Measurements from ENCODE around the gene FOXJ3.

The FOXJ3 gene

DNA sequence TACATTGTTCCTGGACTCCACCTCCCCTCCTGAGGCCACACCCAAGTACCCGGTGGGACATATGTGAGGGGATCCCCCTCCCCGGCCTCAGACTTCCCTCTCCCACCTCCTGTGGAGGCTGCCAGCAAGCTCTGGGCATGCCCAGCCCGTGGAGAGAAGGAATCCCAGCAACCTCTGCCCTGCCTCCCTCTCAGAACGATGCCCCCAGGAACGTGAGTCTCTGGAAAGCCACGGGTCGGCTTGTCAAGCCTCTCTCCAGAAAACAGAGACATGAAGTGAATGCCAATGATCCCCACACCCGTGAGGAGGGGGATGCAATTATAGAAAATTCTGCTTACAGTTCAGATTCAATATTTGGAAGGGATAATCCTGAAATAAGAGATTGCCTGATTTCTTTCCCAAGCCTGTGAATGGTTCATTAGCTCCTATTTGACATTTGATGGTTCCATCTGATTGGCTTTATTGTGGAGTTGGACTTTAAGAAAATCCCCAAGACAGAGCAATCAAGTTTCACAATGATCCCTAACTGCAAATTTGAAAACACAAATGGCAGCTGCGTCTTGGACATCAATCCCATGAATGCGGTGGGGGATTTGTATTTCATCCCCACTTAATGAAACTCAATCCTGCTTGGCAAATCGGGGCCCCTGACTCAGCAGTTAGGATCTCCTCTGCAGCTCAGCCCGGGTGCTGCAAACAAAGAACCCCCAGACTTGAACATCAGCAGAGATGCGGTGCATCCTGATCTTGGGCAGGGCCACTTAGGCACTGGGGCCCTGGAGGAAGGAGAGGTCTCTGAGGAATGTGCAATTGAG, 190.9 kb downstream of the FOXJ3 start:
- DNase-seq (ENCODE audit: low spot score) = no peak

DNA sequence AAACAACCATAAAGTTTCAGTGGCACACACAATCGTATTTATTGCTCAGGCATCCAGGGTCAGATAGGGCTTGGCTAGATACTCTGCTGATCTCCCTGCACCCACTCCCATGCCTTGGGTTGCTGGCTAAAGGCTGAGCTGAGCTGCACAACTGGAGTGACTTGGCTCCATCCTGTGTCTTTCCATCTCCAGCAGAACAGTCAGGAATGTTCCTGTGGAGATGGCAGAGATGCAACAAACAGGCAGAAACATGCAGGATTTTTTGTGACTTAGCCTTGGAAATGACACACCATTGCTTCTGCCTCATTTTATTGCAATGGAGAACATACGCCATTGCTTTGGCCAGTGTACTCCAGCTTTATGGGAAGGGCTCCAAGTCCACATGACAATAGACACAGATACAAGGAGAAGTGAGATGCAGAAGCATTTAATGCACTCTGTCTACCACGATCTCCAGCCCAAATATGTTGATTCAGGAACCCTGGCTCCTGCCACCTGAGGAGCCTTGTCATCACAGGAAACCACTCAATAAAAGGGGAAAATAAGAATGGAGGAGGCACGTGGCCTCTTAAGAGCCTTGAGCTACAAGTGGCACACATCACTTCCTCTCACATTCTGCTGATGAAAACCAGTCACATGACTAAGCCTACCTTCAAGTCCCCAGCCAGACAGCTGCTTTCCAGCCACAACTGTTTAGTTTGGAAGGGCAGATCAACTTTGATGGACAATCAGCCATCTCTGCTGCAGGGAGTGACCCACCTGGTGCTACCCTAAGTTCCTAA, 191.9 kb downstream of the FOXJ3 start:
- DNase-seq (ENCODE audit: low spot score) = no peak

DNA sequence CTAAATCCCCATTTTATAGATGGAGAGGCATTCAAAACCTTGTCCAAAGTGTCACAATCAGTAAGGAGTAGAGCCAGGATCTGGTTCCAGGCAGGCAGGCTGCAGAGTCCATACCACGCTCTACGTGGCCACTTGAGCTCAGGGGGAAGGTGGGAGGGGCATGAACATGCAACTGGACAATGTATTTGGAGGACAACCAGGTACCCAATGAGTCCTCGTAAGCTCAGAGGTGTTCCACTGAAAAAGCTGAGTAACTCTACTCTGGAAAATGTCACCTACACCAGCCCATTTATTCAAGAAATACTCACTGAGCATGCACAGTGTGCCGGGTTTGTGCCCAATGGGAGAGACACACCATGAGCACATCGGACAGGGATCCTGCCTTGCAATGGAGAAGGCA, 193.1 kb downstream of the FOXJ3 start:
- DNase-seq (ENCODE audit: low spot score) = no peak

DNA sequence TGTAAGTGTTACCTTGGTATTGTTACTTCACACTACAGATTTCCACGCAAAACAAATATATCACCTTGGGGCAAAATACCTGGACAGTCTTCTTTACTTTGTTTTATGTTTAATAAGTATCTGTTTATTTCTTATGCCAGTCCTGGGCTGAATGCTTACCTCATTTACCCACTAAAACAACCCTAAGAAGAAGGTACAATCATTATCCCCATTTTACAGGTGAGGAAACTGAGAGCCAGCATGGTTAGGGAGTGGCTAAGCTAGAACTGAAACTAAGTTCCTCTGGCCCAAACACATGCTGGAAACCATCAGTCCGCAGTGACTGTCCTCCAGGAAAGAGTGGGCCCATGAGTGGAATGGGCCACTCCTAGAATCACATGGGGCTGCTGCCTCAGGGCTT, 194.8 kb downstream of the FOXJ3 start:
- no peak for DNase-seq (ENCODE audit: low spot score)

DNA sequence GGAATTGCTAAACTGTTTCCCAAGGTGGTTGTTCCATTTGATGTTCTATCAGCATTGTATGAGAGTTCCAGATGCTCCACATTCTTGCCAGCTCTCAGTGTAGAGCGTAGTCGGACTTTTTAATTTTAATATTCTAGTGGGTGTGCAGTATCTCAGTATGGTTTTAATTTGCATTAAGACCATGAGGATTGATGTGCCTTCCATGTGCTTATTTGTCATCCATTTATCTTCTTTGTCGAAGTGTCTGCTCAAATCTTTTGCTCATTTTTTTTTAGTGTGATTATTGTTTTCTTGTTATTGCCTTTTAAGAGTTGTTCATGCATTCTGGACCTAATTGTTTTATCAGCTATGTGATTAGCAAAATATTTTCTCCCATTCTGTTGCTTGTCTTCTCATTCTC, 195.6 kb downstream of the FOXJ3 start:
- no peak for DNase-seq (ENCODE audit: low spot score)

DNA sequence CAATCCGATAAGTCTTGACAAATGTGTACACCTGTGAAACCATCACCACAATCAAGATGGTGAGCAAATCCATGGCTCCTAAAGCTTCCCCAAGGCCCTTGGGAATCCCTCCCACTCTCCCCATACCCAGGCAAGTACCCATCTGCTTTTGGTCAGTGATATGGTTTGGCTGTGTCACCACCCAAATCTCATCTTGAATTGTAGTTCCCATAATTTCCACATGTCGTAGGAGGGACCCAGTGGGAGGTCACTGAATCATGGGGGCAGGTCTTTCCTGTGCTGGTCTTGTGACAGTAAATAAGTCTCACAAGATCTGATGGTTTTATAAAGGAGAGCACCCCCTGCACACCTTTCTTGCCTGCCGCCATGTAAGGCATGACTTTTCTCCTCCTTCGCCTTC, 196.4 kb downstream of the FOXJ3 start:
- DNase-seq (ENCODE audit: low spot score) = no peak

DNA sequence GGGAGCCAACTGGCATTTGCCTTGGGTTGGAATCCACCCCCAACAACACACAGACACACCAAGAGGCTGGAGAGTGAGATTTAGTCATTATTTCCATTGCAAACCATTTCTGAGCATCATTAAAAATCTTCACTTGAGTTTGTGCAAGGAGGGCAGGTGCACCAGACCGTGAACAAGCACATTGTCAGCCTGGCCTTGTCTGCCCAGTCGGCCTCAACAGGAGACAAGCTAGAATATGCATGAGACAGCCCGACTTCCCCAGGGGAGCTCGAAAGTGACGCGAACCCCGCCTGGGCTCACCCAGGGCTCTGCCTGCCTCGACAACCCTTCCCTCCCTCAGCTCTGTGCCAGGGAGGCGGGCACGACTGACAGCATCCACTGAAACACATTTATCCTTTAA, 197.3 kb downstream of the FOXJ3 start:
- DNase-seq (ENCODE audit: low spot score) = no peak

DNA sequence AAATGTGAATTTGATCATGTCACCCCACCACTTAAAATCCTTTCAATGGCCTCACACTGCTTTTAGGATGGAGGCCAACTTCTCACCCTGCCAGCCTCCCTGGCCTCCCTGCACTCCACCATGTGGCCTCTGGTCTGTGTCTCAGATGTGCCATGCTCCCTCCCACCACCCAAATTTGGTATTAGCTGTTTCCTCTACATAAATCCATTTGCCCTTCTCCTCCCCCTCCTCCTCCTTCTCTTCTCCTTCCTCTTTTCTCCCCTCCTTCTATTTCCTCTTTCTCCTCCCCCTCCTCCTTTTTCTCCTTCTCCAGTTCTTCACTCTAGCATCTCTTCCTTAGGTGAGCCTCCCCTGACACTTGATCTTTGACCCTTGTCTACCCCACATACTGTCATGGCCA, 198.6 kb downstream of the FOXJ3 start:
- DNase-seq (ENCODE audit: low spot score) = no peak

DNA sequence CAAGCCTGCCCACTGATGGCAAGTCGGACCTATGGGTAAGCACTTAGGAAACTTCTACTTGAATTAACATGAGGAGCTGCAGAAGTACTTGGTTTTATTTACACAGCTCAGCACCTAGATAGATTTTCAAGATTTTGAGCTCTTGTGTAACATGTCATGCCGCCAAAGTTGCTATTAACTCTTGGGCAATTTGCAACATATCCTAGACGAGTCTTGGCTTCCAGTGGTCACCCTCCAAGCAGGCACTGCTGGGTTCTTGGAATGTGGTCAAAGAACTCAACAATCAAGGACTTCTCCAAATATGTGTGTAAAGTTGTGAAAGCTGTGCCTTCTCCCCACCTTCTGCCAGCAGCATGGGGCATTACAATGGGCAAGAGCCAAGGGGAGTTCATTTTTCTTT, 199.6 kb downstream of the FOXJ3 start:
- DNase-seq (ENCODE audit: low spot score) = no peak

DNA sequence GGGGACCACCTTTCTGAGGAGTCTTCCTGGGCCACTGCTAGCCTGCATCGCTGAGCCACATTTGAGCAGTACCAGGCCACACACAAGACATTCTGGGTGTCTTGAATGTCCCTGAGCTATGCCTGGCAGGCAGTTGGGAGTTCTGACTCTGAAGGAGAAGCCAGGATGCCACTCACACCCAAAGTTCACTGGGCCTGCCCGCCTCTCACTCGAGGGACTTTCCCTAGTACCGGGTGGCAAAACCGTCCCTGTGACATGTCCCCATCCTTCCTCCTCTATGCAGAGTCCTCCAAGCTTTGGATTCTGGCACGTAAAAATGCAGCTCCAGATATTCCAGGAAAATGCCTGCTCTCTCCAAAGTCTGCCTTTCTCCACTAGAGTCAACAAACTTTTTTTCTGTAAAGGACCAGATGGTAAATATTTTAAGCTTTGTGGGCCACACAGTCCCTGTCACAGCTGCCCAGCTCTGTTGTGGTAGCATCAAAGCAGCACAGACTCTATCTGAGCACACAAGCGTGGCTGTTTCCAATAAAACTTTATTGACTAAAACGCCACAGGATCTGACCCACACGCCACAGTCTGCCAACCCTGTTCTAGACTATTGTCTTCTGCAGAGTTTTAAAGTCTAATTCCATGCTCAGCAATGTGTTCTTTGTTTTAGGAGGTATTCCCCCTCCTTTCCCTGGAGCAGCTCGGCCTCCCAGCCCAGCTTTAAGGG, 201.1 kb downstream of the FOXJ3 start:
- no peak for DNase-seq (ENCODE audit: low spot score)

DNA sequence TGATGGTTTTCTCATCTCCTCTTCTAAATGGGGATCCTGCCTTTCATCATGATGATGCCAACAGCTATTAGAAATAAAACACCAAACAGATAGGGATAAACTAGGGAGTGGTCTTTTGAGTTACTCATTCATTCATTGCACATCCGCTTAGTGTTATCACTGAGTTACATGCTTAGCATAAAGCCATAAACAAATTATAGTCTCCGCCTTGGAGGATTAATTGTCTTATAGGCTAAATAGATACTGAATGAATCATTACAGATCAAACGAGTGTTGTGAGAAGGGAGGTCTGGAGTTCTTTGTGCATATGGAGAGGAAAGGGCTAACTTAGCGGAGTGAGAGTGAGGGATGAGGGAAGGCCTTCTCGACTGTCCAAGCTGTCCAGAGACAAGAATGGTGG, 201.6 kb downstream of the FOXJ3 start:
- DNase-seq (ENCODE audit: low spot score) = no peak

DNA sequence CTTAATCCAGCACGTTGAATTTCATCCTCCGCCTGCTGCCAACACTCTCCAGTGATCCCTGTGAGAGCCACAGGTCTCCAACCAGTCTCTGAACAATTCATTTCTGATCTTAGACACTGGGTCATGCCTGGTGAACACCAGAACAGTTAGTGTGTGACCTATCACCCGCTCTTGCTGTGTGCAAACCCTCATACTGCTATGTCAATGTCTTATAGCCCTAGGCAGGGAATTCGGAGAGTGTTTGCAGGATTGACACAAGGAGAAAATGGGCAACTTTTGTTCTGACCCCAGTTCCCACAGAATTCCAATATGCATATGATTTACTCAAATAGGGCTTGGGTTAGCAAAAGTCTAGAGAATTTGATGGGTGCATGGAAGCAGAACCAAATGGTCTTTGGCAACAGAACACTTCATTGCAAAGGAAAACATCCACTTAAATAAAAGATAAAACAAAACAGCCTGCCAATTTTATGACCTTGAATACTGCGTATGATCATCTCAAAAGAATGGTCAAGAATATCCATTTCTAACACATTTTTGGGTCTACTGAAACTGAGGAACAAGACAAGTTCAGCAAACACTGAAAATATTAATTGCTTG, 204.9 kb downstream of the FOXJ3 start:
- no peak for DNase-seq (ENCODE audit: low spot score)

DNA sequence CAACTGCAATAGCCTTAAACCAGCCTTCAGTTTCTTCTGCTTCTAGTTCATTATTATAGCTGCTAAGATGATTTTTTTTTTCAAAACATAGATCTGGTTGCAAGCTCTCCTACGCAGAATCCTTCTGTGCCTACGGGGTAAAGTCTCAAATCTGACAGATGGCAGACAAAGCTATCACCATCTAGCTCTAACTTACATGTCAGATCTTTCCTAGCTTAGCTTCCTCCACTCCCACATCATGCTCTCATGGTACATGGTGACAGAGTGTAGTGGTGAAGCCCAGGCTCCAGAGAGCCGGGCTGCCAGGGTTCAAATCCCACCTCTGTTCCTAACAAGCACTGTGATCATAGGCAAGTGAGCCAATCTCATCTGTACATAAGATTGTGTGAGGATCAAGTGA, 206.1 kb downstream of the FOXJ3 start:
- DNase-seq (ENCODE audit: low spot score) = no peak

DNA sequence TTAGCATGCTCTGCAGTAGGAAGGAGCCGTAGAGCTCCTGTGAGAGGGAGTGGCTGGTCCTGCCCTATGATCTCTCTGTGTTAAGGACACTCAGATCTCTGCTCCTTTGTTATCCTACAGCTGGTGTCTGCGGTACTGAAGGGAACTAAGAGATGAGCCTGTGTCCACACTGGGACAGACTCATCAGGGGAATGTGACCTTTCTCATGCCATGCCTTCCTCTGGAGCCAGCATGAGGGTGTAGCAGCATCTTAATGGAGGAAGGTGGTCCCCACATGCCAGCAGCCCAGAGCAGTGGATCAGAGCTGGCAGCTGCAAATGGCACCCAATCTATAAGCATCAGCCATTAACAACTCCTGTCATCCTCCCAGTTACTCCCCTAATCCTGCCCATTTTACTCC, 206.5 kb downstream of the FOXJ3 start:
- DNase-seq (ENCODE audit: low spot score) = no peak

DNA sequence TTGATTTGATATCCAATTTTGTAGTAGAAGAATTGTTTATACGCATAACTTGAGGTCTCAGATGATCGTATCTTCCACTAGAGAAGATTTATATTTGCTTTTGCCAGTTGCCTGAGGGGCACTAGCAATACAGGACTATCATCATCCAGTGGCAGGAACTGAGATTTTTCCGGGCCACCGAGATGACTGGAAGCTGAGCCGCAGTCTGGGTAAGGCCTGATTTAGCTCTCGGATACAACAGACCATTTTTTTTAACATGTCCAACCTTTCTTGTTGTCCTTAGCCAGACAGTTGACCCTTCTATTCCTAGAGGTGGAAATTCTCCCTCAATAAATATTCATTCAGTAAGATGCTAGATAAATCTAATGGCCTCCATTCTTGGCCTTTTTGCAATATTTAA, 207.3 kb downstream of the FOXJ3 start:
- no peak for DNase-seq (ENCODE audit: low spot score)
